Spleen (tissue), 7 donors: ENCODE measurements around the gene WFIKKN2.

Experiments
- POLR2A ChIP-seq, 3 donors: fragments of 450-650 bp; IDR thresholded peaks; one replicate each; pipeline ENCODE4 v1.5.1; 2017; ENCODE audit warnings: antibody characterized with exemption in 3 of 3, mild to moderate bottlenecking in 1 of 3
- POLR2AphosphoS5 ChIP-seq, 3 donors: sonication (generic); formaldehyde crosslinking; IDR thresholded peaks; one replicate each; pipeline ENCODE4 v1.5.1; 2017; ENCODE audit warnings: antibody characterized with exemption in 3 of 3
- TF ChIP-seq, protein P1 (sequence below), 11 experiments: fragments of 200-600 bp in 7 of 11; fragments of 450-650 bp in 4 of 11; sonication (generic) in 4 of 11; IDR thresholded peaks in 8 of 11; conservative IDR thresholded peaks in 3 of 11; 1 replicate in 7 of 11; 2 replicates in 4 of 11; pipeline versions ENCODE4 v1.4.0 to v1.8.0; 2016 to 2021; ENCODE audit warnings: antibody characterized with exemption in 11 of 11, inconsistent platforms in 4 of 11, mild to moderate bottlenecking in 1 of 11
- donor health status: DM: no; HTN: no; CAD: no; lungs with moderate emphysema.
- donor health status: DM: no; HTN: no; CAD: no.
- donor health status: DM: no; HTN: no; CAD: no.

GRCh38 chr17:50813583-50813982 is 21.8 kb upstream of the WFIKKN2 start:
- TF ChIP-seq POLR2AphosphoS5 (IDR thresholded peaks at IDR 0.05) = no peak
- TF ChIP-seq, protein P1, sequence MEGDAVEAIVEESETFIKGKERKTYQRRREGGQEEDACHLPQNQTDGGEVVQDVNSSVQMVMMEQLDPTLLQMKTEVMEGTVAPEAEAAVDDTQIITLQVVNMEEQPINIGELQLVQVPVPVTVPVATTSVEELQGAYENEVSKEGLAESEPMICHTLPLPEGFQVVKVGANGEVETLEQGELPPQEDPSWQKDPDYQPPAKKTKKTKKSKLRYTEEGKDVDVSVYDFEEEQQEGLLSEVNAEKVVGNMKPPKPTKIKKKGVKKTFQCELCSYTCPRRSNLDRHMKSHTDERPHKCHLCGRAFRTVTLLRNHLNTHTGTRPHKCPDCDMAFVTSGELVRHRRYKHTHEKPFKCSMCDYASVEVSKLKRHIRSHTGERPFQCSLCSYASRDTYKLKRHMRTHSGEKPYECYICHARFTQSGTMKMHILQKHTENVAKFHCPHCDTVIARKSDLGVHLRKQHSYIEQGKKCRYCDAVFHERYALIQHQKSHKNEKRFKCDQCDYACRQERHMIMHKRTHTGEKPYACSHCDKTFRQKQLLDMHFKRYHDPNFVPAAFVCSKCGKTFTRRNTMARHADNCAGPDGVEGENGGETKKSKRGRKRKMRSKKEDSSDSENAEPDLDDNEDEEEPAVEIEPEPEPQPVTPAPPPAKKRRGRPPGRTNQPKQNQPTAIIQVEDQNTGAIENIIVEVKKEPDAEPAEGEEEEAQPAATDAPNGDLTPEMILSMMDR (IDR thresholded peaks at IDR 0.05 in 8 of 11, conservative IDR thresholded peaks at IDR 0.05 in 3 of 11) = no peak
- TF ChIP-seq POLR2A (IDR thresholded peaks at IDR 0.05) = no peak
